Activated CD4-positive, alpha-beta memory T cell treated with anti-CD3 and anti-CD28 coated beads for 36 hours (primary cell): Measurements from ENCODE around the gene EIF6. TPM values are rescaled to one million over a fixed set of nuclear protein-coding genes. Genes with fewer than 3 reads are reported as not detected.

Source experiments
- CTCF ChIA-PET: fragments of 350-600 bp; sonication (Branson Sonifier 250); formaldehyde crosslinking; loops from one replicate; lab custom pipeline; 2021; ENCODE audit warnings: antibody characterized with exemption, inconsistent platforms; lab: Charles Lee
- POLR2A ChIA-PET: fragments of 350-600 bp; sonication (Branson Sonifier 250); formaldehyde crosslinking; loops from one replicate; lab custom pipeline; 2021; ENCODE audit warnings: antibody characterized with exemption; lab: Charles Lee
- DNase-seq: peaks from one replicate; pipeline ENCODE4 v3.0.0-alpha.2; 2020
- H3K27ac Mint-ChIP-seq: one replicate; pipeline ENCODE4 v1.8.0; 2021; ENCODE audit warnings: mixed read lengths
- H3K27me3 Mint-ChIP-seq: one replicate; pipeline ENCODE4 v1.8.0; 2021; ENCODE audit warnings: mixed read lengths
- H3K36me3 Mint-ChIP-seq: one replicate; pipeline ENCODE4 v1.8.0; 2021; ENCODE audit warnings: mixed read lengths
- H3K4me1 Mint-ChIP-seq: one replicate; pipeline ENCODE4 v1.8.0; 2021; ENCODE audit warnings: low read depth, mixed read lengths
- H3K4me3 Mint-ChIP-seq: one replicate; pipeline ENCODE4 v1.8.0; 2021; ENCODE audit warnings: mild to moderate bottlenecking, mixed read lengths
- H3K9me3 Mint-ChIP-seq: one replicate; pipeline ENCODE4 v1.8.0; 2021; ENCODE audit warnings: mixed read lengths
- intact Hi-C: fragments of 100-400 bp; cut with micrococcal nuclease; formaldehyde crosslinking; loops from one replicate; pipeline ENCODE4 v1.15.1; 2023
- total RNA-seq, 2 experiments: library from RNA; stranded (reverse); gene quantifications; one replicate each; pipeline ENCODE4 v1.2.3, GENCODE V29; 2021

Gene EIF6
- total RNA-seq, 2 experiments from 2014 or later: 115 to 120 TPM

DNA sequence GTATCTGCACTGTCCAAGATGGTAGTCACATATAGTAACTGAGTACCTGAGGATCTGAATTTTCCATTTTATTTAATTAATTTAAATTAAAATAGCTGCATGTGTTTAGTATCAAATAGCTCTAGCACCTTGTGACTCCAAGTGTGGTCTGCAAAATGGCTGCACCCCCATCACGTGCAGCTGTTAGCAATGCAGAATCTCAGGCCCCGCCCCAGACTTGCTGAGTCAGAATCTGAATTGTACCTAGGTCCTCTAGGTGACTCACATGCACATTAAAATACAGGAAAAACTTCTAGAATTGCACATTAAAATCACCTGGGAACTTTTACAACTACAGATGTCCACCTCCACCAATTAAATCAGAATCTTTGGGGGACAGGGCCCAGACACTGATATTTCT, 26.8 kb upstream of the EIF6 start:
- ChIA-PET CTCF (interaction anchor here (0.9 to 4.6 kb wide), 3 partner anchors 8 to 136 kb away, joined by 3 to 32 read pairs (median 5); no protein-coding TSS in a partner anchor), POLR2A (no interaction called here)
- DNase-seq: peak; percentile 90

DNA sequence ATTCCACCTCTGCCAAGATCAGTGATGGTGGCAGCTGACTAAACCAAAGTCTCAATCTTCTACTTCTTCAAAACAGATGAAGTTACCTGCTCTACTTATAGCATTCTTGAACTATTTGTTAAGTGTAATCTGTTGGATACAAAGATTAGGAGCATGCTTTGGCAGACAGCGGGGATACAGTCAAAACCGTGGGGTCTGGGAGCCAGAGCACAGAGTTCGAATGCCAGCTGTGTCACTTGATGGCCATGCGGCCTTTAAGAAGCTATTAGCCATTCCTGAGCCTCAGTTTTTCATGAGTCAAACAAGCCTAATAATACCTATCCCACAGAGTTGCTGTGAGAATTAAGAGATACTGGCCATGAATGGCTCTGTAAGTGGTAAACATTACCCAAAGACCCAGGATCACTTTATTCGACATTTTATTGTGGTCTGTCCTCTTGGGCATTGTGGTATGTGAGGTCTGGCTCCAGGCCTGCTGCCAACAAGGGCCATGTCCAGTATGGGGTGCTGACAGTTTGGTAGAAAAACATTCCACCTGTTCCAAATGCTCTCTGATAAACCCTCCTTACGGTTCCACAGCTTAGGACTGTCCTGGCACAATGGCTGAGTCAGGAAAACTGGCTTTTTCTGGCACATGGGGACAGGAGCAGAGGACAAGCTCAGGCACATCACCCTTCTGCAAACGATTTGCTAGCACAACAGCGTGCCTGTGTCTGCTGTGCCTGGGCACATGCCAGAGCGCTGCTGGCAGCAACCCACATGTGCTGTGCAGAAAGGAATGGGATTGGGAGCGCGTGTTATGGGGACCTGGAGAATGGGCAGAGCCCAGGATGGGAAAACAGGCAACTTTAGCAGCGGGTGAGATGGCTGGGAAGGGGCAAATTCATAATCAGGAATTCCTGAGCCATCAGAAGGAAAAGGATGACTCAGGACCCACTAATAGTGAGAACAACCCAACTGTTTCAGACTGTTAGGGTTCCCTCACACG, 23.4 kb upstream of the EIF6 start:
- peaks cover 75% of the 10 kb centered on the region for H3K4me1 Mint-ChIP-seq
- no peaks in the 10 kb centered on the region for H3K9me3 Mint-ChIP-seq
- DNase-seq: no peak
- no peaks in the 10 kb centered on the region for H3K27me3 Mint-ChIP-seq
- peaks cover 12% of the 10 kb centered on the region for H3K36me3 Mint-ChIP-seq
- ChIA-PET POLR2A (interaction anchor here (0.6 to 4.0 kb wide), 3 partner anchors 21 to 626 kb away, joined by 3 to 15 read pairs (median 4); partner anchors contain the start of gene EIF6), CTCF (interaction anchor here (0.6 to 8.0 kb wide), 9 partner anchors 10 to 146 kb away, joined by 3 to 151 read pairs (median 37); partner anchors contain the start of genes CEP250 and GDF5)
- H3K27ac Mint-ChIP-seq: peak overlapping the region; percentile 15
- intact Hi-C loops: no loop called here
- no peak overlapping the region for H3K4me3 Mint-ChIP-seq

More for the DNA sequence above, 26.8 kb upstream of the EIF6 start:
- Mint-ChIP-seq H3K9me3 (no peaks in the 10 kb centered on the region), H3K36me3 (peaks cover 9% of the 10 kb centered on the region), H3K4me1 (peaks cover 66% of the 10 kb centered on the region), H3K27ac (peak overlapping the region; percentile 86), H3K4me3 (no peak overlapping the region), H3K27me3 (no peaks in the 10 kb centered on the region)
- intact Hi-C loops: no loop called here

DNA sequence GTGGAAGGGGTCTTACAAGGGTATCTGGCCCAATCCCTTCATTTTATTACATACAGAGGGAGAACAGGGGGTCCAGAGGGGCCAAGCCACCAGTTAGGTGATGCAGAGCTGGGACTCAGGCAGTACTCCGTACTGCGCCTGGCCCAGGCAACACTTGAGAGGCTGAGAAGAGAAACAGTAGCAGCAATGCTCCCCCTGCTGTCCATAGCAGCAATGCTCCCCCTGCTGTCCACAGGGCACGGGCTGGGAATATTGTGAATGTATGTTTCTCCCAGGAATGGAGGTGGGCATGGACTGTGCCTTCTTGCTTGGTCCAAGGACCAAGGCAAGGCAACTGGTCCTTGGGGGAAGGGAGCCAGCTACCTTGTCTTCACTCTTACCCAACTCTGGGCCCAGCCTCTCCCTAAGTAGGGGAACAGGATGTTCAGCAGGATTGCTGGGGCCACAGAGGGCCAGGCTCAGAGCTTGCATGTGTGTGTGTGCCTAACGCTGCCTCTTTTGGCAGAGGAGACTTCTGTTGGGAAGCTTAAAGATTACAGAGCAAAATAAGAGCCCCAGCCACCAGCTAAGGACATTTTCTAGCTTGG, 22.5 kb upstream of the EIF6 start:
- no peak overlapping the region for H3K4me3 Mint-ChIP-seq
- no peaks in the 10 kb centered on the region for H3K27me3 Mint-ChIP-seq
- H3K4me1 Mint-ChIP-seq: peaks cover 73% of the 10 kb centered on the region
- no peaks in the 10 kb centered on the region for H3K9me3 Mint-ChIP-seq
- DNase-seq: peak; percentile 54
- ChIA-PET CTCF (interaction anchor here (0.6 to 8.0 kb wide), 11 partner anchors 9 to 465 kb away, joined by 3 to 151 read pairs (median 8); partner anchors contain the start of genes CEP250, EIF6 and GDF5), POLR2A (interaction anchor here (0.6 to 4.0 kb wide), 2 partner anchors 23 to 625 kb away, joined by 3 to 15 read pairs; partner anchors contain the start of gene EIF6)
- H3K27ac Mint-ChIP-seq: peak overlapping the region; percentile 92
- H3K36me3 Mint-ChIP-seq: peaks cover 9% of the 10 kb centered on the region
- intact Hi-C loops: no loop called here

DNA sequence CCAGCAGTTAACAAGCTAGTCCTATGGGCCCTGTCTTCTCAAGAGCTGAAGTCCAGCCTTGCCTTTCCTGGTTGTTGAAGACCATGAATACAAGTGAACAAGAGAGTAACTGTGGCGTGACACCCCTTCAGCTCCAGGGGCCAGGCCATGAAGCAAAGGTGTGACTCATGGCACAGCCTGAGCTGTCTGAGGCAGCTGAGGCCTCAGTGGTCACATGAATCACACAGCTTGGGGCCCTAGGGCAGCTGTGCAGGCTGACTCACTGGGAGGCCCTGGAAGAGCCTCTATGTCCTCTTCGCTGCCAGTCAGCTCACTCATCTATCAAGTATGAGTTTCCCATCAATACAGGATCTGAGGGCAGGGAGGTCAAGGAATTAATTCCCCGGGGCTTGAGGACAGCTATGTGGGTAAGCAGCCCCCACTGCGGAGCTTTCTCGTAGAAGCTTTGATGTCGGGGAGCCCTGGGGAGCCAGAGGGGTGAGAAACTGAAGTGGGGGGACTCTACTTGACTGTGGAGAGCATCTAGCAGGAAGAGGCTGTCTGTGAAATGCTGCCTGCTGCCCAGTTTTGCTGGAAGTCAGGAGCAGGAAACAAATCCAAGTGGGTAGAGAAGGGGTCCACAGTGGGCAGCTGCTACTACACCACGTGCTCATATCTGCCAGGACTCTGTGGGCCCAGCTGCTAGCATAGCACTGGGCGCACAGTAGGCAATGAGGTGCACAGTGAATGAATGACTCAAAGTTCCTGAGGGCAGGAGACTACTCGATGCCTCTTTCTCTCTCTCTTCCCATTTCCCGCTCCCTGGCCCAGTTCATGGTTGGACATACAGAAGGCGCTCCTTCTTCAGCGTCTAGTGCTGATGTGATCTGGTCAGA, 21.3 kb upstream of the EIF6 start:
- H3K4me1 Mint-ChIP-seq: peaks cover 64% of the 10 kb centered on the region
- POLR2A ChIA-PET: interaction anchor here (0.5 to 4.0 kb wide), 10 partner anchors 10 to 789 kb away, joined by 3 to 15 read pairs (median 4); partner anchors contain the start of genes DYNLRB1, EDEM2, EIF6 and UQCC1
- no peaks in the 10 kb centered on the region for H3K27me3 Mint-ChIP-seq
- CTCF ChIA-PET: interaction anchor here (0.7 to 8.0 kb wide), 23 partner anchors 8 to 466 kb away, joined by 3 to 151 read pairs (median 7); partner anchors contain the start of genes CEP250, EDEM2, EIF6 and ERGIC3
- DNase-seq: peak; percentile 94
- intact Hi-C loops: loop anchor here (1.0 kb wide), 1 partner anchor 213 kb away; no protein-coding TSS in a partner anchor
- H3K9me3 Mint-ChIP-seq: no peaks in the 10 kb centered on the region
- H3K4me3 Mint-ChIP-seq: peak overlapping the region; percentile 65
- H3K36me3 Mint-ChIP-seq: peaks cover 9% of the 10 kb centered on the region
- H3K27ac Mint-ChIP-seq: peak overlapping the region; percentile 92

DNA sequence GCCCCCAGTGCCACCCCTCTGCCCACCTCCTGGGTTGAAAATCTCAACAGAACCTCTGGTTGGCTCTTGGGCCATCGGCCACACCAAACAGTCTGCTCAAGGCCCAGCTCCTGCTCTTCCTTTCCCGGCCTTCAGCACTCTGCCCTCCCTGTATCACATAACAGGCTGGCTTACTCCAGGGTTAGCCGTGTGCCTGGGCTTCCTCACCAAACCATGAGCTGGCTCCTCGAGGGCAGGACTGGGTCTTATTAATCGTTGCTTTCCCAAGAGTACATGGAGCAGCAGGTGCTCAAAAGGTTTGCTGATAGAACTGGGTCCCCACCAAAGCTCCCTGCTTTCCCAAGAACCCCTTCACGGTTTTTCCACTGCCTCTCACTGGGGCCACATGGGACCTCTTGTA, 20.4 kb upstream of the EIF6 start:
- Mint-ChIP-seq H3K4me3 (no peak overlapping the region), H3K4me1 (peaks cover 63% of the 10 kb centered on the region), H3K9me3 (no peaks in the 10 kb centered on the region), H3K36me3 (peaks cover 9% of the 10 kb centered on the region), H3K27ac (peak overlapping the region; percentile 92), H3K27me3 (no peaks in the 10 kb centered on the region)
- POLR2A ChIA-PET: interaction anchor here (1.0 to 4.0 kb wide), 7 partner anchors 21 to 158 kb away, joined by 3 to 15 read pairs (median 5); partner anchors contain the start of genes EDEM2, EIF6, MMP24OS and UQCC1
- intact Hi-C loops: loop anchor here (1.0 to 5.0 kb wide), 3 partner anchors 24 to 357 kb away; partner anchors contain the start of genes CPNE1 and RBM12
- CTCF ChIA-PET: interaction anchor here (0.7 to 8.0 kb wide), 21 partner anchors 9 to 238 kb away, joined by 3 to 151 read pairs (median 10); partner anchors contain the start of genes CEP250, EIF6, ERGIC3 and GDF5
- DNase-seq: no peak

DNA sequence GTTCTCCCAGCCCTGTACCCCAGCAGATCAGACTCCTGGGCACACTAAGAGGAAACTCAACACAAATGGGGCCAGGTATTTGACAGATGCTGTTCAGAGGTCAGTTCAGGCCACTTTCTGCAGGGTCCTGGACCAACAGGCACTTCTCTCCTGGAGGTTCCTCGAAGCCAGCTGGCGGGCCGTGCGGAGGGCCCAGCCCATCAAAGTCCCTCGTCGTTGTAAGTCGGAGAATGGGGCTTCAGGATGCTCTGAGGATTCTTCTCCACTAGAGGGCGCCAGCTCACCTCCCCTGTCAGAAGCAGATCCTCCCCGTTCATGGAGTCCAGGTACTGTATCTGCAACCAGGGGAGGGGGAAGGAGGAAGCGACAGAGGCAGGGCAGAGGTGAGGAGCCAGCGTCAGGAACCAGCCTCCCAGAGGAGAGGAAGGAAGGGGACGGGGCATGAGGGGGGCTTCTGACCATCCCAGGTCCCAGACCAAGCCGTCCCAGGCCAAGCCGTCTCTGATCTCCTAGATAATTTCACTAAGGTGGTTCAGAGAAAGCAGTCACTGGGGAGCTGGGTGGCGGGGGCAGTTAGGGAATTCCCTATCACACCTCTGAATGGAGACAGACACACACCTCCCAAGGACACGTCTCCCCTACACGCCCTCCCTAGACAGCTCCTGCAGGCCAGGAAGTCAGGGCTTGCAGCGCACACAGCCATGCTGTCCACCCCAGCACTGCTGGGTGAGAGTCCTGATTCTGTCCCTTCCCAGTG, 19.3 kb upstream of the EIF6 start:
- CTCF ChIA-PET: interaction anchor here (0.6 to 8.0 kb wide), 42 partner anchors 9 to 582 kb away, joined by 3 to 151 read pairs (median 4); partner anchors contain the start of genes CEP250, EIF6, GDF5 and MMP24OS
- DNase-seq: peak; percentile 92
- Mint-ChIP-seq H3K9me3 (no peaks in the 10 kb centered on the region), H3K4me1 (peaks cover 60% of the 10 kb centered on the region), H3K27ac (no peak overlapping the region), H3K27me3 (no peaks in the 10 kb centered on the region), H3K4me3 (no peak overlapping the region), H3K36me3 (peaks cover 9% of the 10 kb centered on the region)
- POLR2A ChIA-PET: interaction anchor here (0.5 to 1.5 kb wide), 6 partner anchors 19 to 832 kb away, joined by 3 to 5 read pairs (median 4); partner anchors contain the start of genes CEP250, EIF6 and MMP24OS
- intact Hi-C loops: loop anchor here (1.0 to 5.0 kb wide), 5 partner anchors 19 to 358 kb away; partner anchors contain the start of genes CPNE1, EIF6 and RBM12

DNA sequence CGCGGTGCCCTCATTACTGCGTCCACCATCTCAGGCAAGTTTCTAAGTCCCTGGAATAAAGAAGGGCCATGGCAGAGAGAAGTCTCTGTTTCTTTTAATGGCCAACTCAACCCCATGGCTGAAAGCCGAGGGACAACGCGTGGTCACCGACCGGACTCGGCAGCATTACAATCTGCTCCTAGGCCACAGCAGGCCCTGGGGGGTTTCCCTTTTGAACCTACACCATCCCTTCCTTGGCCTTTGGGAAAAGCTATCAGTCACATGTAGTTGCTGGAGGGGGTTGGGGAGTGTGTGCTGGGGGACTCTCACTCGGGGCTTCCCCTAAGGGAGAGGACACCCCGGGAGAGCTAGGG, 18.8 kb upstream of the EIF6 start:
- ChIA-PET CTCF (interaction anchor here (0.6 to 8.0 kb wide), 34 partner anchors 8 to 582 kb away, joined by 3 to 151 read pairs (median 6); partner anchors contain the start of genes CEP250, EIF6, GDF5 and MMP24OS), POLR2A (interaction anchor here (0.5 to 1.5 kb wide), 5 partner anchors 19 to 833 kb away, joined by 3 to 4 read pairs (median 3); partner anchors contain the start of genes CEP250, EIF6 and MMP24OS)
- no peaks in the 10 kb centered on the region for H3K9me3 Mint-ChIP-seq
- H3K27me3 Mint-ChIP-seq: no peaks in the 10 kb centered on the region
- intact Hi-C loops: loop anchor here (1.0 to 5.0 kb wide), 4 partner anchors 19 to 359 kb away; partner anchors contain the start of genes CPNE1, EIF6 and RBM12
- H3K4me3 Mint-ChIP-seq: no peak overlapping the region
- H3K4me1 Mint-ChIP-seq: peaks cover 57% of the 10 kb centered on the region
- H3K36me3 Mint-ChIP-seq: peaks cover 9% of the 10 kb centered on the region
- DNase-seq: no peak
- H3K27ac Mint-ChIP-seq: no peak overlapping the region

DNA sequence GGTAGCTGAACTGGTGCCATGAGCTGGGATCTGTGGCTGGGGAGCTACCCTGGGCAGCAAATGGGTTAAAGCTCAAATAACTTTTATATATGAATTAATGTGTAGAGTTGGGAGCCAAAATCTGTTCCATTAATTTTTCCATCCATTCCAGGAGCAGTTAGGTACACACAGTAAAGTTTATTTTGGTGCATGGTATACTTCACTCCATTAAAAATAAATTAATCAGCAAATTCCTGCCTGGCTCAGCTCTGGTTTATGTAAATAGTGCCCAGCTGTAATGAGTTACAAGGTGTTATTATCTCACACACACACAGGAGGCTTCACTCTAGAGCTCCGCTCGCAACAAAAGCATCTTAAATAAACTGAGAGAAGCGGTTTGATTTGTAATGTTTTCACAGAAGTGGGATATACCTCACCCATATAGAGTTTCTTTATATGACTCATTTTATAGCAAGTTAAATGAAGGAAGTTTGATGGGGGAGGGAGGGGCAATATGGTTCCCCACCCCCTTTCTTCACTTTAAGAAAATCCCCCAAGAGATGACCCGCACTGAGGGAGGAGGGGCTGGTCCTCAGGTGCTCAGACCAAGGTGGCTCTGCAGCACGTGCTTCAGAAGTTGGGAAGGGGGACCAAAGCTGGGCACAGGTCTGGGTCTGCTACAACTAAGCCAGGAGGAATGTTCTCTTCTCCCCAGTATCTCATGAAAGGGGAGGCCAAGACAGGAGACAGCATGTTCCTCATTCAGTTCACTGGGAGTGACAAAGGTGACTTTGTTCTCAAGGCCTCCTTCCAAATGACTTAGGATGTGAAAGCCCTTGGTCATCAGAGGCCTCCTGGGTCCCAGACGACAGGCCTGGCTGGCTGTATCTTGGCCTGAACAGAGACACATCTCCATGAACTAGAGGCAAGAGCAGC, 18.1 kb upstream of the EIF6 start:
- ChIA-PET POLR2A (interaction anchor here (0.5 to 1.1 kb wide), 4 partner anchors 28 to 834 kb away, joined by 3 read pairs; no protein-coding TSS in a partner anchor), CTCF (interaction anchor here (0.7 to 8.0 kb wide), 21 partner anchors 8 to 299 kb away, joined by 3 to 151 read pairs (median 8); partner anchors contain the start of genes CEP250, EIF6, GDF5 and MMP24OS)
- Mint-ChIP-seq H3K9me3 (no peaks in the 10 kb centered on the region), H3K4me1 (peaks cover 52% of the 10 kb centered on the region), H3K36me3 (peaks cover 9% of the 10 kb centered on the region), H3K27me3 (no peaks in the 10 kb centered on the region), H3K27ac (no peak overlapping the region), H3K4me3 (no peak overlapping the region)
- intact Hi-C loops: loop anchor here (1.0 to 5.0 kb wide), 4 partner anchors 18 to 360 kb away; partner anchors contain the start of genes CPNE1, EIF6 and RBM12
- DNase-seq: no peak

DNA sequence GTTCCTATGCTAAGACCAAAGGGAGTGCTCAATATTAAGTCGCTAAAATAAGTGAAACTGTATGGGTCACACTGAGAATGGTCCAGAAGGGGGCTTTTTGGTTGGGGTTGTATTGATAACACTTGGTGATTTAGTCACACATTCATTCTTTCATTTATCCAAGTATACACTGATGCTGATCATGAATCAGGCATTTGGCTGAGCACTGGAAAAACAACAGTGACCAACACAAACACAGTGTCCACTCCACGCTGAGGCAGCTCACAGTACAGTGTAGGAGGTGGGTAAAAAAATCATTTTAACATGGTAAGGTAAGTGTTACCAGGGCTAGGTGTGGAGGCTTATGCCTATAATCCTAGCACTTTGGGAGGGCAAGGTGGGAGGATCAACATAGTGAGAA, 16.9 kb upstream of the EIF6 start:
- POLR2A ChIA-PET: interaction anchor here (1.1 kb wide), 1 partner anchor 146 kb away, joined by 3 read pairs; no protein-coding TSS in a partner anchor
- intact Hi-C loops: loop anchor here (5.0 kb wide), 1 partner anchor 361 kb away; the partner anchor contains the start of genes CPNE1 and RBM12
- DNase-seq: no peak
- Mint-ChIP-seq H3K36me3 (peaks cover 4% of the 10 kb centered on the region), H3K27me3 (no peaks in the 10 kb centered on the region), H3K4me3 (no peak overlapping the region), H3K9me3 (no peaks in the 10 kb centered on the region), H3K4me1 (peaks cover 41% of the 10 kb centered on the region), H3K27ac (no peak overlapping the region)
- CTCF ChIA-PET: interaction anchor here (4.7 to 8.0 kb wide), 3 partner anchors 12 to 139 kb away, joined by 32 to 151 read pairs (median 47); partner anchors contain the start of gene GDF5
